ENCODE data around the gene ZNF37A.
"Not testable (repeated sequence)": the region's sequence is repeated elsewhere in the genome, so short reads cannot be mapped to it uniquely, and the experiment has no call there.

DNA sequence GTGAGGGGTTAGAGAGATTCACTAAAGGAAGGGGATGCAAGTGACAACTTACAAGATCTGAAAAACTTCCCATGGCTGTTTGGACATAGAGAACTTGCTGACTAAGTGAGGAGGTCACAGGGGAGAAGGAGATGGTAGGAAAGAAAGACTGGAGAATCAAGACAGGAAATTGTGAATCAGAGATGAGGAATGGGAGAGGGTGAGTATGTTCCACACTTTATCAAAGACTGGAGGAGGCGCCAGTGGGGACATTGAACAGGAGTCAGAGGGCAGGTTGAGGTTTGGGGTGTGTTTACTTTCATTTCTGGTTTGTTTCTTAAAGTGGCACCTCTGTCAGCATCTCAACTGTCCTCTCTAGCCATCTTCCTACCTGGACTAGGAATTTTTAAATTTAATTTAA, 24.5 kb upstream of the ZNF37A start:
- TF ChIP-seq YY1 (IDR thresholded peaks at IDR 0.05; ENCODE audit: insufficient read depth, insufficient read length); SUZ12 (IDR thresholded peaks at IDR 0.05; ENCODE audit: extremely low read depth, insufficient read depth, insufficient read length); ZNF274 (IDR thresholded peaks at IDR 0.05; ENCODE audit: low read depth, low read length): not testable (repeated sequence)

All from NT2/D1 (cell line).